Adrenal gland (tissue), 5 donors: ENCODE measurements around the gene TBC1D2.

ENCODE experiments used
- POLR2A ChIP-seq, 2 donors: fragments of 450-650 bp; IDR thresholded peaks; one replicate each; pipeline ENCODE4 v1.6.1; 2017; ENCODE audit warnings: antibody characterized with exemption in 2 of 2, mild to moderate bottlenecking in 2 of 2, moderate library complexity in 1 of 2
- TF ChIP-seq, protein P1 (sequence below), 6 experiments: fragments of 450-650 bp in 4 of 6; fragments of 200-600 bp in 2 of 6; sonication (generic) in 1 of 6; IDR thresholded peaks; 1 replicate in 5 of 6; 2 replicates in 1 of 6; pipeline versions ENCODE4 v1.5.1 to v1.8.0; 2016 to 2021; ENCODE audit warnings: antibody characterized with exemption in 6 of 6, mild to moderate bottlenecking in 2 of 6, moderate library complexity in 1 of 6
- donor health status: DM: no; HTN: no; CAD: no.

DNA sequence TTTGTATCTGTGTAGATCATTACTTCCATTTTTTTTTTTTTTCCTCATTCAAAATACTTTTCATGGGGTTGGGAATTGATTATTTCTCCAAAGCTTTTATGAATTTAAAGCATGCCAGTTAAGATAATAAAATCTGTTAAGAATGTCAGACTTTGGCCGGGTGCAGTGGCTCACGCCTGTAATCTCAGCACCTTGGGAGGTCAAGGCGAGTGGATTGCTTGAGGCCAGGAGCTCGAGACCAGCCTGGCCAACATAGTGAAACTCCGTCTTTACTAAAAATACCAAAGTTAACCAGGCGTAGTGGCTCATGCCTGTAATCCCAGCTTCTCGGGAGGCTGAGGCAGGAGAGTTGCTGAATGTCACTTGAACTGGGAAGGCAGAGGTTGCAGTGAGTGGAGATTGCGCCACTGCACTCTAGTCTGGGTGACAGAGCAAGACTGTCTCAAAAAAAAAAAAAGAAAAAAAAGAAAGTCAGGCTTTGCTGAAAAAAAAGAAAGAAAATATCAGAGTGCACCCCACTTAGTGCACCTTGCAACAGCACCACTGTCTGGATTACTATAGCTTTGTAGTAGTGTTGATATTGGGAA is 18.5 kb downstream of the TBC1D2 start:
- TF ChIP-seq, protein P1, sequence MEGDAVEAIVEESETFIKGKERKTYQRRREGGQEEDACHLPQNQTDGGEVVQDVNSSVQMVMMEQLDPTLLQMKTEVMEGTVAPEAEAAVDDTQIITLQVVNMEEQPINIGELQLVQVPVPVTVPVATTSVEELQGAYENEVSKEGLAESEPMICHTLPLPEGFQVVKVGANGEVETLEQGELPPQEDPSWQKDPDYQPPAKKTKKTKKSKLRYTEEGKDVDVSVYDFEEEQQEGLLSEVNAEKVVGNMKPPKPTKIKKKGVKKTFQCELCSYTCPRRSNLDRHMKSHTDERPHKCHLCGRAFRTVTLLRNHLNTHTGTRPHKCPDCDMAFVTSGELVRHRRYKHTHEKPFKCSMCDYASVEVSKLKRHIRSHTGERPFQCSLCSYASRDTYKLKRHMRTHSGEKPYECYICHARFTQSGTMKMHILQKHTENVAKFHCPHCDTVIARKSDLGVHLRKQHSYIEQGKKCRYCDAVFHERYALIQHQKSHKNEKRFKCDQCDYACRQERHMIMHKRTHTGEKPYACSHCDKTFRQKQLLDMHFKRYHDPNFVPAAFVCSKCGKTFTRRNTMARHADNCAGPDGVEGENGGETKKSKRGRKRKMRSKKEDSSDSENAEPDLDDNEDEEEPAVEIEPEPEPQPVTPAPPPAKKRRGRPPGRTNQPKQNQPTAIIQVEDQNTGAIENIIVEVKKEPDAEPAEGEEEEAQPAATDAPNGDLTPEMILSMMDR (IDR thresholded peaks at IDR 0.05): no peak
- no peak for TF ChIP-seq POLR2A (IDR thresholded peaks at IDR 0.05)
